ENCODE data around the gene TXNRD2. TPM values are rescaled to one million over a fixed set of nuclear protein-coding genes. Genes with fewer than 3 reads are reported as not detected.
"Not testable (repeated sequence)": the region's sequence is repeated elsewhere in the genome, so short reads cannot be mapped to it uniquely, and the experiment has no call there.

Gene TXNRD2
- total RNA-seq, 1 donor from 2014 or later: 28.7 TPM

DNA sequence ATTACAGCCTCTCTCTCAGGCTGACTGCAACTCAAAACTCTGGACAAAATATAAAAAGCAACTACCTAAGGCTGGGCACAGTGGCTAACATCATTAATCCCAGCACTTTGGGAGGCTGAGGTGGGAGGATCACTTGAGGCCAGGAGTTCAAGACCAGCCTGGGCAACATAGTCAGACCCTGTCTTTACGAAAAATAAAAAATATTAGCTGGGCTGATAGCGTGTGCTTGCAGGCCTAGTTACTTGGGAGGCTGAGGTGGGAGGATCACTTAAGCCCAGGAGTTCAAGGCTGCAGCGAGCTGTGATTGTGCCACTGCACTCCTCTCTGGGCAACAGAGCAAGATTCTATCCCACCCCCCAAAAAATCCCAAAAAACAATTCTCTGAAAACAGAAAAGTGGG is 109.6 kb downstream of the TXNRD2 start:
- not testable (repeated sequence) for DNase-seq (ENCODE audit: low read depth)

DNA sequence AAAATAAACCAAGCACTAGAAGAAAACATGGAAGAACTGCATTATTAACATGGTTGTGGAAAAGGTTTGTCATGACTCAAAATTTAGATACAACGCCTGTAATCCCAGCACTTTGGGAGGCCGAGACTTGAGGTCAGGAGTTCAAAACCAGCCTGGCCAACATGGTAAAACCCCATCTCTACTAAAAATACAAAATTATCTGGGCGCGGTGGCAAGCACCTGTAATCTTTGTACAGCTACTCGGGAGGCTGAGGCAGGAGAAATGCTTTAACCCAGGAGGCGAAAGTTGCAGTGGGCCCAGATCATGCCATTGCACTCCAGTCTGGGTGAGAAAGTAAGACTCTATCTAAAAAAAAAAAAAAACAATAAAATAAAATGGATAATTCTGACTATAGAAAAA is 110.6 kb downstream of the TXNRD2 start:
- no peak for DNase-seq (ENCODE audit: low read depth)

DNA sequence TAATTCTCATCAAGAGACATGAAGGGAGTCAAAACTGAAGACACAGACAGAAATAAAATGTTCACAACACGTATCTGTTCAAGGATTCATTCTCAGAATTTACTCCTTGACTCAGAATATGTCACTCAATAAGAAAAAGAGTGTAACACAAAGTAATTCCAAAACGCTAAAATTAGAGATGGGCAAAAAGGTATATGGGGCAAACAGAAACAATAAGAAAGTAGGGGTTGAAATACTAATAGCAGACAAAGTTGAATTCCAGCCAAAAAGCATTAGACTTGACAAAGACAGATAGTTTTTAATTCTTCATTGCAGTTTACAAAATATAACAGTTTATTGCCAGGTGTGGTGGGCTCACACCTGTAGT is 113.6 kb downstream of the TXNRD2 start:
- DNase-seq (ENCODE audit: low read depth): no peak

DNA sequence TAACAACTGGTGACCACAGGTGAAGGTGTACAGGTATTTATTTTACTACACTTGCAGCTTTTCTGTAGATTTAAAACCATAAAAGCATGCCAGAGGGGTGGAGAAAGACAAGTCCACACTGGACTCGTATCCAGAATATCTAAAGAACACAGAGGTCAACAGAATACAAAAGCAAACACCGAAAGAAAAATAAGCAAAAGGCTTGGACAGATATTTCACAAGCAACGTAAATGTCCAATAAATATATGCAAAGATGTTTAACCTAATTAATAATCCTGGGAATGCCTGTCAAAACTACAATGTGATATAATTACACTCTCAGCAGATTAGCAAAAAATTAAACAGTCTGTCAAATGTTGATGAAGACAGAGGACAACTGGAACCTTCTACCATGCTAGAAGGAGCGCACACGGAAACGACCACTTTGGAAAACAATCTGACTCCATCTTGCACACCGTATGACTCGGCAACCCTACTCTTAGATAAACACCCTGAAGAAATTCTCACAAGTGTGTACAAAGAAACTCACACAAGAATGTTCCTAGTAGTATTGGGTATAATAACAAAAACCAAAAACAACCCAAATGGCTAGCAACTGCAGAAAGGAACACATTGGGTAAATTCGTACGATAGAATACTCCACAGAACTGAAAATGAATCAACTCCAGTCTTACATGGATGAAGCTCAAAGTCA is 114.1 kb downstream of the TXNRD2 start:
- DNase-seq (ENCODE audit: low read depth): no peak

DNA sequence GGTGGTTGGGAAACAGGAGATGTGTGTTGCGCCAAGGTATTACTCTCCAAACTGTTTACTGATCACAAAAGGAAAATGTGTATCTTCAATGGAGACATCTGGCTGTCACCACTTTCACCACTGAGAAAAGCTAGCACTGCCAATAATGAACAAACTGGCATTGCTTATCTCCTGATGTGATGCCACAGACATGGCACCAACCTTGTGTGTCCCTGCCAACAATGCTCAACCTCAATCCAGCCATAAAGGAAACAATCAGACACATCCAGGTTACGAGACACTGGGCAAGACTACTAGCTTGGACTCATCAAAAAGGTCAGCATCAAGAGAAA is 115.0 kb downstream of the TXNRD2 start:
- no peak for DNase-seq (ENCODE audit: low read depth)

DNA sequence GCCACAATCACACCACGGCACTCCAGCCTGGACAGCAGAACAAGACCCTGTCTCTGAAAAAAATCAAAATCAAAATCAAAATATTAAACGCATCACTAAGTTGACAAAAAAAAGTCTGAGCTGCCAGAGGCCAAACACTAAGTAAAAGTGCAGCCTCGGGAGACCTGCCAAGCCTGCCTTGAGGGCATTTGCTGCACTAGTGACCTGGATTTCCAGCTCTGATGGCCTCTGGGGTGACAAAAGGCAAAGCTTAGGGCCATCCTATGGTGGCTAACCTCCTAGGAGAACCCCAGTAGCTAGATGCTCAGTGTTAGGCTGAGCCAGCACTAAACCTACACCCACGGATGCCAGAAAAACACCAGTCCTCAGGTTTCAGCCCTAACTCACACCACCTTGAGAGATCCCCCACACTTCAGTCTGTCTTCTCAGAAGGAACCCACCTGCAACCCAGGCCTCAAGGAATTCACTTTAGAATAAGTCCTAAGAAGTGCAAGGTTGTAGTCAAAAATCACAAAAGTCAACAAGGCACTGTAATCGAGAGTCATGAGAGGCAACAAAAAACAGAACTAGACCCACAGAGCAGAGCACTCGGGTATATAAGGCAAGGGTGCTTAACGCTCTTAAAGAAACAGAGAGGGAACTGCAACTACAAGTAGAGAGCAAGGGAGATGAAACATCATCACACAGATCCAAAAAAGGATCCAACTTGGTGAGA is 115.6 kb downstream of the TXNRD2 start:
- DNase-seq (ENCODE audit: low read depth): no peak

Small RNAs within 50 kb of the gene (microRNA-seq; reads per million reads assigned to microRNA genes)
- gene MIR4761: not detected

Other genes starting within 250 kb of the TXNRD2 start
- 123 and 130 TPM in 2 replicates for gene SEPTIN5, start 227.3 kb downstream of the TXNRD2 start, total RNA-seq
- gene GP1BB, start 218.3 kb downstream of the TXNRD2 start, total RNA-seq: 51.2 and 67.7 TPM in 2 replicates
- gene TBX1, start 181.0 kb downstream of the TXNRD2 start, total RNA-seq: 42.6 and 43.5 TPM in 2 replicates
- gene GNB1L, start 86.9 kb downstream of the TXNRD2 start, total RNA-seq: 6.9 and 9.0 TPM in 2 replicates
- gene RTL10, start 86.9 kb downstream of the TXNRD2 start, total RNA-seq: 14.5 and 15.9 TPM in 2 replicates
- 459 and 555 TPM in 2 replicates for gene COMT, start within 50 bp of the TXNRD2 start, total RNA-seq
- gene ARVCF, start 75.0 kb upstream of the TXNRD2 start, total RNA-seq: 26.2 and 37.7 TPM in 2 replicates
- gene TANGO2, start 79.3 kb upstream of the TXNRD2 start, total RNA-seq: 39.0 and 43.4 TPM in 2 replicates
- 21.1 and 22.4 TPM in 2 replicates for gene DGCR8, start 138.4 kb upstream of the TXNRD2 start, total RNA-seq
- 214 and 239 TPM in 2 replicates for gene RANBP1, start 174.3 kb upstream of the TXNRD2 start, total RNA-seq
- gene TRMT2A, start 175.4 kb upstream of the TXNRD2 start, total RNA-seq: 62.7 and 79.7 TPM in 2 replicates
- 13.7 and 15.6 TPM in 2 replicates for gene ZDHHC8, start 190.0 kb upstream of the TXNRD2 start, total RNA-seq
- gene CCDC188, start 209.2 kb upstream of the TXNRD2 start, total RNA-seq: 0.40 and 2.2 TPM in 2 replicates

Measured in myocyte (in vitro differentiated cells).